Suprapubic skin (tissue), 3 donors: ENCODE measurements around the gene ARHGAP11A.

Experiments used
- EP300 ChIP-seq: sonication (generic); formaldehyde crosslinking; IDR thresholded peaks from one replicate; pipeline ENCODE4 v1.6.1; 2017; ENCODE audit warnings: antibody characterized with exemption
- TF ChIP-seq, protein P1 (sequence below), 2 donors: fragments of 200-600 bp in 1 of 2; fragments of 450-650 bp in 1 of 2; sonication (generic) in 1 of 2; IDR thresholded peaks; one replicate each; pipeline ENCODE4 v1.5.1; 2016 to 2019; ENCODE audit warnings: antibody characterized with exemption in 2 of 2, mild to moderate bottlenecking in 1 of 2, moderate library complexity in 1 of 2

DNA sequence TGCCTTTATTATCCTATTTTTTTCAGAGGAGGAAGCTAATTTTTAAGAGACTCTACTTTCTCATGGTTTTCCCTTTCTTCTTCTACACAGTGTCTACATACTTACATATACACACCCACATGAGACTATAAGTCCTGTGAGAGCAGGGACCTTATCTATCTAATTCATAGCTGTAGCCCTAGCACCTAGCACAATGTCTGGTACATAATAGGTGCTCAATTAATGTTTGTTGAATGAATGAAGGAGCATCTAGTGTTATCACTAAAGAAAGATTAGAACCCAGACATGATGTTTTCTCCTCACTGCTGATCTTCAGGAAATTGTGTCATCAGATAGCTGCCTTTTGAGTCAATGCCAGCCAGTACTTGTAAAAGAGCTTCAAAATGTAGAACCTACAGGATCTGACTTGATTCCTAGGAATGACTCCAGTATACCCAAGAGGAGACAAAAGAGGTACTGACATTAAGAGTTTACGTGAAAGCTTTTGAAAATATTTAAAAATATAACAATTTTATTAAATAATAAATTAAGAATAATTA is 28.7 kb downstream of the ARHGAP11A start:
- TF ChIP-seq, protein P1, sequence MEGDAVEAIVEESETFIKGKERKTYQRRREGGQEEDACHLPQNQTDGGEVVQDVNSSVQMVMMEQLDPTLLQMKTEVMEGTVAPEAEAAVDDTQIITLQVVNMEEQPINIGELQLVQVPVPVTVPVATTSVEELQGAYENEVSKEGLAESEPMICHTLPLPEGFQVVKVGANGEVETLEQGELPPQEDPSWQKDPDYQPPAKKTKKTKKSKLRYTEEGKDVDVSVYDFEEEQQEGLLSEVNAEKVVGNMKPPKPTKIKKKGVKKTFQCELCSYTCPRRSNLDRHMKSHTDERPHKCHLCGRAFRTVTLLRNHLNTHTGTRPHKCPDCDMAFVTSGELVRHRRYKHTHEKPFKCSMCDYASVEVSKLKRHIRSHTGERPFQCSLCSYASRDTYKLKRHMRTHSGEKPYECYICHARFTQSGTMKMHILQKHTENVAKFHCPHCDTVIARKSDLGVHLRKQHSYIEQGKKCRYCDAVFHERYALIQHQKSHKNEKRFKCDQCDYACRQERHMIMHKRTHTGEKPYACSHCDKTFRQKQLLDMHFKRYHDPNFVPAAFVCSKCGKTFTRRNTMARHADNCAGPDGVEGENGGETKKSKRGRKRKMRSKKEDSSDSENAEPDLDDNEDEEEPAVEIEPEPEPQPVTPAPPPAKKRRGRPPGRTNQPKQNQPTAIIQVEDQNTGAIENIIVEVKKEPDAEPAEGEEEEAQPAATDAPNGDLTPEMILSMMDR (IDR thresholded peaks at IDR 0.05), result no peak
- no peak for TF ChIP-seq EP300
